SU-DHL-6 (cell line): ENCODE data around the gene ZFAND2A.
"Not testable (repeated sequence)": the region's sequence is repeated elsewhere in the genome, so short reads cannot be mapped to it uniquely, and the experiment has no call there.

Source experiments
- H2AFZ ChIP-seq: fragments of 200-600 bp; sonication (generic); 2 replicates; pipeline ENCODE4 v1.6.1; 2014; ENCODE audit warnings: low read depth, mild to moderate bottlenecking, moderate library complexity, mixed read lengths, antibody characterized with exemption, low read length; ENCODE audit not compliant: severe bottlenecking
- H3F3A ChIP-seq: fragments of 200-600 bp; shearing (Covaris generic); 2 replicates; pipeline ENCODE4 v1.6.0; 2016; ENCODE audit warnings: antibody characterized with exemption, mild to moderate bottlenecking; ENCODE audit not compliant: insufficient read depth
- H3K27ac ChIP-seq: fragments of 200-600 bp; sonication (generic); 2 replicates; pipeline ENCODE4 v1.5.1; 2016; ENCODE audit warnings: low read depth, mild to moderate bottlenecking, low read length, moderate library complexity, mixed read lengths
- H3K27me3 ChIP-seq: fragments of 200-600 bp; sonication (generic), shearing (Covaris generic); 2 replicates; pipeline ENCODE4 v1.6.0; 2014; ENCODE audit warnings: mild to moderate bottlenecking, low read length
- H3K36me3 ChIP-seq: fragments of 200-600 bp; sonication (generic); 2 replicates; pipeline ENCODE4 v1.6.1; 2014; ENCODE audit warnings: mild to moderate bottlenecking, low read length, mixed read lengths
- H3K4me2 ChIP-seq: fragments of 300-600, 200-600 bp; shearing (Covaris generic), sonication (generic); 2 replicates; pipeline ENCODE4 v1.6.0; 2014; ENCODE audit warnings: low read length, low read depth, mild to moderate bottlenecking; ENCODE audit not compliant: poor library complexity, severe bottlenecking
- H3K4me3 ChIP-seq: fragments of 200-600 bp; sonication (generic); 2 replicates; pipeline ENCODE4 v1.5.1; 2014; ENCODE audit warnings: antibody characterized with exemption, low read length, mild to moderate bottlenecking, mixed read lengths; ENCODE audit not compliant: insufficient read depth, poor library complexity, severe bottlenecking
- H3K79me2 ChIP-seq: fragments of 200-600 bp; sonication (generic); 2 replicates; pipeline ENCODE4 v1.6.1; 2014; ENCODE audit warnings: mild to moderate bottlenecking, low read length, moderate library complexity; ENCODE audit not compliant: insufficient read depth
- H3K9ac ChIP-seq: fragments of 200-600 bp; sonication (generic); 2 replicates; pipeline ENCODE4 v1.7.0; 2014; ENCODE audit warnings: mild to moderate bottlenecking, low read length
- H3K9me2 ChIP-seq: fragments of 200-600 bp; sonication (generic); replicated peaks from 2 replicates; pipeline ENCODE4 v1.6.1; 2014; ENCODE audit warnings: low read length; ENCODE audit not compliant: insufficient read depth
- H3K9me3 ChIP-seq: fragments of 200-600 bp; sonication (generic); 2 replicates; pipeline ENCODE4 v1.6.1; 2014; ENCODE audit warnings: low read length, mixed read lengths; ENCODE audit not compliant: insufficient read depth
- H4K20me1 ChIP-seq: fragments of 200-600 bp; sonication (generic); 2 replicates; pipeline ENCODE4 v1.6.1; 2014; ENCODE audit warnings: low read depth, mild to moderate bottlenecking, antibody characterized with exemption, low read length, moderate library complexity, mixed read lengths
- EZH2phosphoT487 ChIP-seq: fragments of 200-600 bp; sonication (generic), shearing (Covaris generic); conservative IDR thresholded peaks from 2 replicates; pipeline ENCODE4 v1.6.1; 2018; ENCODE audit warnings: mild to moderate bottlenecking, antibody characterized with exemption, low read length, moderate library complexity, mixed read lengths
- TF ChIP-seq, protein P1 (sequence below): fragments of 200-600 bp; sonication (generic); IDR thresholded peaks from one replicate; pipeline ENCODE4 v1.5.1; 2017; ENCODE audit warnings: antibody characterized with exemption, mild to moderate bottlenecking, low read length, moderate library complexity; ENCODE audit not compliant: insufficient read depth, poor library complexity, severe bottlenecking

ZFAND2A gene, protein sequence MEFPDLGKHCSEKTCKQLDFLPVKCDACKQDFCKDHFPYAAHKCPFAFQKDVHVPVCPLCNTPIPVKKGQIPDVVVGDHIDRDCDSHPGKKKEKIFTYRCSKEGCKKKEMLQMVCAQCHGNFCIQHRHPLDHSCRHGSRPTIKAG

DNA sequence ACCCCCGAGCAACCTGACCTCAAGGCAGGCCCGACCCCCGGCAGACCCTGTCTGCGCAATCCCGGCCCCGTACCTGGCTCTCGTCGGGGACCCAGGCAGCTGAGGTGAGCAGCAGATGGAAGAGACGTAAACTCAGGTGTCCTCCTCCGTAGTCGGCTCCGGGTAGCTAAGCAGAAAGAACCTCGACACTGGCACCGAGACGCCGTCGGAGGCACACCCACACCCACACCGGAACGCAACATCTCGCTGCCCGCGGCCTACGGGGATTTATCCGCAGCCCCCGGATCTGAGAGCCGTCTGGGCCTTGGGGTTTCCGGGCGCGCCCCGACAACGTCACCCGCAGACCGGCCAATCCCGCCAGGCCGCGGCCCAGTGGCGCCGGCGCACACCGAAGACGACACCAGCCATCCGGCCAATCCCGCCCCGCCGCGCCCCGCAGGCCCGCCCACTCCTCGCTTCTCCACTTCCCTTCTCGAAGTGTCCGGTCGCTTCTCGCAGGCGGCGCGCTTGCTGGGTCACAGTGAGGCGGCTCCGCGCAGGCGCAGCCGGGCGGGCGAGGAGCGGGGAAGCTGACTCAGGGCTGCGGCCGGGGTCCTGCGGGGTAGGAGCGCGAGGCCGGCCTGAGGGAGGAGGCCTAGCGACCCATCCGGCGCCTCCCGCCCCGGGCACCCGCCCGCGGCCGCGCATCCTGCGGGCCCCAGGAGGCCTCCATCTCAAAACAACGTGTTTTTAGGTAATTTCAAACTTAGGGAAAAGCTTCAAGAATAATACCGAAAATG, at the start of gene ZFAND2A:
Gene ZFAND2A (minus strand): TSS at position 306 of the 779 bp plus-strand sequence. CDS start 1,984 bp downstream, outside the sequence.
- Histone ChIP-seq H2AFZ (peak within 1 kb of the TSS; percentile 69), H3K9me3 (no peaks in the 10 kb centered on the region), H3K27ac (peak within 1 kb of the TSS; percentile 65), H3K9me2 (no peaks in the 10 kb centered on the region), H3K27me3 (no peaks in the 10 kb centered on the region), H4K20me1 (no peaks in the 10 kb centered on the region), H3K9ac (peak within 1 kb of the TSS; percentile 91), H3K36me3 (no peaks in the 10 kb centered on the region), H3F3A (no peaks in the 10 kb centered on the region), H3K79me2 (peaks cover 29% of the 10 kb centered on the region), H3K4me3 (peak within 1 kb of the TSS; percentile 100), H3K4me2 (peak within 1 kb of the TSS; percentile 89)
- no peak for TF ChIP-seq EZH2phosphoT487
- TF ChIP-seq, protein P1, sequence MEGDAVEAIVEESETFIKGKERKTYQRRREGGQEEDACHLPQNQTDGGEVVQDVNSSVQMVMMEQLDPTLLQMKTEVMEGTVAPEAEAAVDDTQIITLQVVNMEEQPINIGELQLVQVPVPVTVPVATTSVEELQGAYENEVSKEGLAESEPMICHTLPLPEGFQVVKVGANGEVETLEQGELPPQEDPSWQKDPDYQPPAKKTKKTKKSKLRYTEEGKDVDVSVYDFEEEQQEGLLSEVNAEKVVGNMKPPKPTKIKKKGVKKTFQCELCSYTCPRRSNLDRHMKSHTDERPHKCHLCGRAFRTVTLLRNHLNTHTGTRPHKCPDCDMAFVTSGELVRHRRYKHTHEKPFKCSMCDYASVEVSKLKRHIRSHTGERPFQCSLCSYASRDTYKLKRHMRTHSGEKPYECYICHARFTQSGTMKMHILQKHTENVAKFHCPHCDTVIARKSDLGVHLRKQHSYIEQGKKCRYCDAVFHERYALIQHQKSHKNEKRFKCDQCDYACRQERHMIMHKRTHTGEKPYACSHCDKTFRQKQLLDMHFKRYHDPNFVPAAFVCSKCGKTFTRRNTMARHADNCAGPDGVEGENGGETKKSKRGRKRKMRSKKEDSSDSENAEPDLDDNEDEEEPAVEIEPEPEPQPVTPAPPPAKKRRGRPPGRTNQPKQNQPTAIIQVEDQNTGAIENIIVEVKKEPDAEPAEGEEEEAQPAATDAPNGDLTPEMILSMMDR: no peak

DNA sequence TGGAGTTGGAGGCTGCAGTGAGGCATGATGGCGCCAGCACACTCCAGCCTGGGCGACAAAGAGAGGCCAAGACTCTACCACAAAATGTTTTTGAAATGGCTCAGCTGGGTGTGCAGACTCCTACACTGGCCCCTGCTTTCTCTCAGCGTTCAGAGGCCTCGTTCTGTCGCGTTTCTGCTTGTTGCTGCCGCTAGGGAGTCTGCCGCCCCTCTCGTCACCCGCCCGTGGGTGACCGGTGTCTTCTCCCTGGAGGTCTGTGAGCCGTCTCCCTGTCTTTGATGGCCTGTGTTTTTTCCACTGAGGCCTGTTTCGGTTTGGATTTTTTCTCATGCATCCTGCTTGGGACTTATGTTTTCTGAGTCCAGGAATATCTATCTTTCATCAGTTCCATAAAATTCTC, 49.1 kb upstream of the ZFAND2A start:
- Histone ChIP-seq H2AFZ (no peak overlapping the region), H3K9me2 (no peaks in the 10 kb centered on the region), H3F3A (no peaks in the 10 kb centered on the region), H4K20me1 (no peaks in the 10 kb centered on the region), H3K36me3 (no peaks in the 10 kb centered on the region), H3K4me2 (no peak overlapping the region), H3K79me2 (no peaks in the 10 kb centered on the region), H3K27ac (no peak overlapping the region), H3K9ac (no peak overlapping the region), H3K4me3 (no peak overlapping the region), H3K9me3 (no peaks in the 10 kb centered on the region), H3K27me3 (no peaks in the 10 kb centered on the region)
- TF ChIP-seq EZH2phosphoT487: no peak
- TF ChIP-seq, protein P1: no peak

DNA sequence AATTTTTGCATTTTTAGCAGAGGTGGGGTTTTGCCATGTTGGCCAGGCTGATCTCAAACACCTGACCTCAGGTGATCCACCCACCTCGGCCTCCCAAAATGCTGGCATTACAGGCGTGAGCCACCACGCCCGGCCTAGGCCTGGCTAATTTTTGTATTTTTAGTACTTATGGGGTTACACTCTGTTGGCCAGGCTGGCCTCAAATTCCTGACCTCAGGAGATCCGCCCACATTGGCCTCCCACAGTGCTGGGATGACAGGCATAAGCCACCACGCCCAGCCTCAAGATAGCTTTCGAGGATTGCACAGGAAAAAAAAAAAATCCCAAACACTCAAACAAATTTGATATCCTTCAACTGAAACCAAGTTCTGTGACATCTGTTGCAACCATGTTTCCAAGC, 45.7 kb upstream of the ZFAND2A start:
- not testable (repeated sequence) for H3K4me3 ChIP-seq, H3K27ac ChIP-seq, H4K20me1 ChIP-seq, H3K79me2 ChIP-seq, H3K36me3 ChIP-seq, H2AFZ ChIP-seq, H3K9ac ChIP-seq, H3K9me3 ChIP-seq, H3K9me2 ChIP-seq, H3K4me2 ChIP-seq, H3K27me3 ChIP-seq, H3F3A ChIP-seq
